Left kidney (tissue), 2 donors: ENCODE results near the gene TM9SF4. TPM values are rescaled to one million over a fixed set of nuclear protein-coding genes. Genes with fewer than 3 reads are reported as not detected.
A peak's percentile ranks its signal among the peaks of the same experiment; 100 is the strongest.
"Not testable (repeated sequence)": the region's sequence is repeated elsewhere in the genome, so short reads cannot be mapped to it uniquely, and the experiment has no call there.

ENCODE experiments used
- DNase-seq: peaks from one replicate; pipeline ENCODE4 v3.0.0-alpha.2; 2013
- polyA plus RNA-seq: library from polyadenylated mRNA; unstranded; fragments of 120-200 nt; gene quantifications from one replicate; pipeline ENCODE4 v1.2.1, GENCODE V29; 2013; ENCODE audit not compliant: insufficient read length

The TM9SF4 gene
- polyA plus RNA-seq, 1 donor: 72.0 TPM

GRCh38 chr20:32155017-32155981 is 45.8 kb downstream of the TM9SF4 start:
- peak; percentile 70 for DNase-seq

- DNase-seq: no peak
Observed at GRCh38 chr20:32157611-32158010, 48.1 kb downstream of the TM9SF4 start.

GRCh38 chr20:32158351-32158750 is 48.8 kb downstream of the TM9SF4 start:
- DNase-seq: no peak

- no peak for DNase-seq
Observed at GRCh38 chr20:32158943-32159660, 49.6 kb downstream of the TM9SF4 start.

- no peak for DNase-seq
Observed at GRCh38 chr20:32159766-32160221, 50.3 kb downstream of the TM9SF4 start.

- DNase-seq: no peak
Observed at GRCh38 chr20:32160341-32160740, 50.8 kb downstream of the TM9SF4 start.

GRCh38 chr20:32162351-32162750 is 52.8 kb downstream of the TM9SF4 start:
- no peak for DNase-seq

- no peak for DNase-seq
Observed at GRCh38 chr20:32163951-32164350, 54.4 kb downstream of the TM9SF4 start.

- no peak for DNase-seq
Observed at GRCh38 chr20:32164984-32165735, 55.6 kb downstream of the TM9SF4 start.

GRCh38 chr20:32165836-32166545 is 56.5 kb downstream of the TM9SF4 start:
- DNase-seq: no peak

- no peak for DNase-seq
Observed at GRCh38 chr20:32167552-32167951, 58.0 kb downstream of the TM9SF4 start.

GRCh38 chr20:32168184-32168910 is 58.8 kb downstream of the TM9SF4 start:
- DNase-seq: peak; percentile 46

- not testable (repeated sequence) for DNase-seq
Observed at GRCh38 chr20:32177696-32178095, 68.2 kb downstream of the TM9SF4 start.

GRCh38 chr20:32179515-32179914 is 70.0 kb downstream of the TM9SF4 start:
- DNase-seq: no peak

GRCh38 chr20:32179934-32180333 is 70.4 kb downstream of the TM9SF4 start:
- no peak for DNase-seq

GRCh38 chr20:32181606-32182005 is 72.1 kb downstream of the TM9SF4 start:
- no peak for DNase-seq

- DNase-seq: no peak
Observed at GRCh38 chr20:32183947-32184635, 74.6 kb downstream of the TM9SF4 start.

- no peak for DNase-seq
Observed at GRCh38 chr20:32184961-32185603, 75.6 kb downstream of the TM9SF4 start.

- no peak for DNase-seq
Observed at GRCh38 chr20:32186506-32186905, 77.0 kb downstream of the TM9SF4 start.
